ENCODE data around the gene SNX3.

DNA sequence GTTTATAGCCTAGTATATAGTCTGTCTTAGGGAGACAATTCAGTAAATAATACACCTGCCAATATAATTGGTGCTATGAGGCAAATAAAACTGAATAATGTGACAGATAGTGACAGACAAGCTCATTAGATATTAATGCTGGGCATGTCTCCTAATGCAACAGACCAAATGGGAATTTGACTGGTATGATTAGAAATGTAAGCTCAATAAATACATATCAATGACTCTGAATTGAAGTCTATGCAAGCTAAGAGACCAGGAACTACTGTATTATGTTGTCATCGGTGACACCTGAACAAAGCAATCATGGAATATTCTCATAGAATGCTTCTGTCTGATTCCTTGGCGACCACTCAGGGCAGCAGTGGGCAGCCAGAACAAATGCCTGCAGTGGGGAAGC, 2.5 kb upstream of the SNX3 start:
- TF ChIP-seq, protein P1, sequence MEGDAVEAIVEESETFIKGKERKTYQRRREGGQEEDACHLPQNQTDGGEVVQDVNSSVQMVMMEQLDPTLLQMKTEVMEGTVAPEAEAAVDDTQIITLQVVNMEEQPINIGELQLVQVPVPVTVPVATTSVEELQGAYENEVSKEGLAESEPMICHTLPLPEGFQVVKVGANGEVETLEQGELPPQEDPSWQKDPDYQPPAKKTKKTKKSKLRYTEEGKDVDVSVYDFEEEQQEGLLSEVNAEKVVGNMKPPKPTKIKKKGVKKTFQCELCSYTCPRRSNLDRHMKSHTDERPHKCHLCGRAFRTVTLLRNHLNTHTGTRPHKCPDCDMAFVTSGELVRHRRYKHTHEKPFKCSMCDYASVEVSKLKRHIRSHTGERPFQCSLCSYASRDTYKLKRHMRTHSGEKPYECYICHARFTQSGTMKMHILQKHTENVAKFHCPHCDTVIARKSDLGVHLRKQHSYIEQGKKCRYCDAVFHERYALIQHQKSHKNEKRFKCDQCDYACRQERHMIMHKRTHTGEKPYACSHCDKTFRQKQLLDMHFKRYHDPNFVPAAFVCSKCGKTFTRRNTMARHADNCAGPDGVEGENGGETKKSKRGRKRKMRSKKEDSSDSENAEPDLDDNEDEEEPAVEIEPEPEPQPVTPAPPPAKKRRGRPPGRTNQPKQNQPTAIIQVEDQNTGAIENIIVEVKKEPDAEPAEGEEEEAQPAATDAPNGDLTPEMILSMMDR (IDR thresholded peaks at IDR 0.05), result no peak
- TF ChIP-seq EZH2phosphoT487 (IDR thresholded peaks at IDR 0.05), result no peak

All from neural progenitor cell (in vitro differentiated cells).